ENCODE measurements around the gene TET3.

TET3 gene

DNA sequence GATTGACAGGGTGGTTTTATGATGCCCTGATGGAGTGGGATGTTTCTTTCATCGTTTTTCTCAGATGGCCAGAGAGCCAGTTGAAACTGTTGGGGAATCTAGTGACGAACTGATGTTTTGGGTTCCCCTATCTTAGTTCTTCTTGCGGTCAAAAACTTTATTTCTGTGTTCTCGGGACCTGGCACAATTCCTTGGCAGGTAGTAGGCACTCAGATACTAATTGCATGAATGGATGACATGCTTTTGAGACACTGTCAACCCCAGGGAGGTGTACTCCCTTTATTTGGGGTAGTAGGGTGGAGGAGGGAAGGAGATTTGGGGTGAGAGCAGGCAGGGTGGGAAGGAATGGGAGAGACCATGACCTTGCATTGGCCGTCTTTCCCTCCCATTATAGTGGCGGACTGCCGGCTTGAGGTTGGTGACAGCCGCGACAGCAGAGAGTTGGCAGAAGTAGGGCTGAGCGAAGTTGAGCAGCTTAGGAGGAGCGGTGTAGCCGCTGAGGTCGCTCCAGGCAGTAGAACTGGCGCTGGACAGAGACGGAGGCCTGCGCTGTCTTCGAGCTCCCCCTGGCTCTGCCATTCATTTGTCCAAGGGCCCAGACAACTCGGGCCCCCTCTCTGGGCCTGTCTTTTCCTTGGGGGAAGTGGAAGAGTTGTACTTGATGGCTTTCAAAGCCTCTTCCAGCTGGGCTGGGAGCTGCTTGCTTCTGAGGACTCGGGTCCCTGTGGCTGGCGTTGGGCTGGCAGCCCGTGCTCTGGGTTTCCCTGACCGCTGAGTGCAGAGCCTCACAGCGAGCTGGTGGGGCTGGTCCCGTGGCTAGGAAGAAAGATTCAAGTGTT is 2.6 kb downstream of the TET3 start:
- ATAC-seq (peak; percentile 21), DNase-seq (peak; percentile 49)

DNA sequence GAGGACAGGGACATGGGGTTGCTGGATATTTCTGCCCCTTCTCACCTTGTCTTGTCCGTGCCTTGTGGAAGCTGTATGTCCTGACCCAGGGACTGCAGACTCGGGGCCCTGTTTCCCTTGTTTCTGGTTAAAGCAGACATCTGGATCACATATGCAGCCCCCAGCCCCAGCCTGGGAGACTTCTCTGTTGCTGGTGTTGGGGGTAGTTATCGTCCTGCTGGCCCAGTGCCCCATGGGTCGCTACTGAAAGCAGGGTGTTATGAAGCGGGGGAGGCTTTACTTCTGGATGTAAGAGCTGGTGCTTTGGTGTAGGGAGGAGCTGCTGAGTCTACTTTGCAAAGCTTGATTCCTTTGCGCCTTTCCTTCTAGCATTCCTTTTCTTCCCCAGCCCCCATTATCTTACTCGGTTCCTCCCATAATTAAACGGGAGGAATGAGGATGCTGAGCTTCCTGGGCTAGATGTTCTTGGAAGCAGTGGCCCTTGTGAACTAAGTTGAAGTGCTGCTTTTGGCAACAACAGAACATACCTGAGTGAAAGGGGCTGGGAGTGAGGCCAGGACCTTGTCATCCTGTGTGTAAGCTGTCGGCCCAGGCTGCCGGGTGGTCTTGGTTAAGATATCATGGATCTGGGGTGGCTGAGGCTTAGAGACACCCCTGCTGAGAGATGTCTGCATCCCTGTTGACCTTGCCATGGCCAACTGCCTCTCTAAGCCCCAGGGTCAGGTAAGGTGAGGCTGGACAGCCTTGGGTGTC is 3.4 kb downstream of the TET3 start:
- ATAC-seq (no peak), DNase-seq (no peak)

DNA sequence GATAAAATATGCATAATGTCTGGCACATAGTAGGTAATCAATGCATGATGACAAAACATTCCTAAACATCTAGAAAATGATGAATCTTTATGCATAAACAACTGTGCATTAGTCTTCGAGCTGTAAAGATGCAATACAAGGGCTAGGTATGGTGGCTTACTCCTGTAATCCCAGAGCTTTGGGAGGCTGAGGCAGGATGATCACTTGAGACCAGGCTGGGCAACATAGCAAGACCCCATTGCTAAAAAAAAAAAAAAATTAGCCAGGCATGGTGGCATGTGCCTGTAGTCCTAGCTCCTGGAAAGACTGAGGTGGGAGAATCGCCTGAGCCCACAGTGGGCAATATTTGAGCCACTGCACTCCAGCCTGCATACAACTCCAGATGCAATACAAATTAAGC is 5.3 kb downstream of the TET3 start:
- DNase-seq (no peak), ATAC-seq (no peak)

DNA sequence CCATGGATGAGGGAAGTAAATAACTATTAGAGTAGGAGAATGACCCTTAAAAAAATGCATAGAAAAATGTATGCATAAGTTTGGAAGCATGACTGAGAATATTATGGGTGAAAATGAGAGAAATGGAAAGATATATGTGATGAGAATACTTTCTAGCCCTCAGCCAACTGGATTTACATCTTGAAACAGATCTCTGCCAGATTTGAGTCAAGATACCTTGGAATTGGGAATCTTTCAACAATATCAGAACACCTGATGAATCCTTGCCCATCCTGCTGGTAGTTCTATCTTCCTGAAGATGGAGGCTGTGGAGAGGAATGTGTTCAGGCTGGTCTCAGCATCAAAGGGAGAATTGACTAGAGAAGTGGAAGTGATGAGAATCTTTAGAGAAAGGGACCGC is 5.8 kb downstream of the TET3 start:
- no peak for DNase-seq
- no peak for ATAC-seq

DNA sequence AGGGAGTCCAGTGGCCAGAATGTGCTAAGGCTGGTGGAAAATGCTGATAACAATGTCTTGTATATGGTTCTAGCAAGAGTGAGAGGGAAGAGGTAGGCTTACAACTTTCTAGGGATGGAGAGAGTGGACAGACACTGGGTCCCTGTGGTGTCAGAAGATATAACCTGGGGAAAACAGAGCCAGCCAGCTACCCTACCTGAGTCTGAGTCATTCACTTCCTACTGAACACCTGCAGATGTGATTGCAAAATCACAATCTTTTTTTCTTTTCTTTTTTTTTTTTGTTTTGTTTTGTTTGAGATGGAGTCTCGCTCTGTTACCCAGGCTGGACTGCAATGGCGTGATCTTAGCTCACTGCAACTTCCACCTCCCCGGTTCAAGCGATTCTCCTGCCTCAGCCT is 7.3 kb downstream of the TET3 start:
- no peak for ATAC-seq
- DNase-seq: no peak

DNA sequence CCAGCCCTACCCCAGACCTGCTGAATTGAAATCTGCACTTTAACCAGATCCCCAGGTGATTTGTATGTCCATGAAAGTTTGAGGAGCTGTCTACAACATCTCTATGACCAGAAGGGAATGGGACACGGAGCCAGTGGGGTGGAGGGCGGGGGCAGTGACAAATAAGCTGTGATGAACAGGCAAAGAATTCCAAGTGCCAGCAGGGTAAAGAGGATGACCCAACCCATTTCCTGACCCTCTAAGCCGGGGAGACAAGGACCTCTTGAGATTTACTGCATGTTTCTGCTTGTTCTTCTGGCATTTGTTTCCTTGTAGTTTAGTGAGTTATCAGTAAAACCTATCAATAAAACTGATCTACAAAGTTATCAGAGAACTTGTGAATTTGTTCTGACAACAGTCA is 8.7 kb downstream of the TET3 start:
- DNase-seq: no peak
- ATAC-seq: no peak

DNA sequence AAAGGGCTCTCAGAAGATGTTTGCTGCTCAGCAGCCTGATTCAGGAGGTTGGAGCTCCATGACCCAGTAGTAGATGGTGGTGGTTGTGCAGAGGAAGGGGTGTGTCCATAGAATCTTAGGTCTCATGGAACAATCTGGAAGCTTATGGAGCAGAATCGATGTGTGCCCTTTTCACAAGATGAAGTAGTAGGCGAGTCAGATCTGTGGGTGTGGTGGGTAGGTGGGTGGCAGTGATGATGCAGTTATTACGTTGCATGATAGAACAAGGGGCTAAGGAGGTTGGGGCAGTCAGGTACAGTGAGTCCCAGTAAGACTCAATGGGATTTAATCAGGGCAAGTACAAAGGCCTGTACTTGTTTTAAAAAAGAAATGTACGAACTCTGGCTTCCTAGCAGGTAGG is 9.1 kb downstream of the TET3 start:
- ATAC-seq: peak; percentile 17

DNA sequence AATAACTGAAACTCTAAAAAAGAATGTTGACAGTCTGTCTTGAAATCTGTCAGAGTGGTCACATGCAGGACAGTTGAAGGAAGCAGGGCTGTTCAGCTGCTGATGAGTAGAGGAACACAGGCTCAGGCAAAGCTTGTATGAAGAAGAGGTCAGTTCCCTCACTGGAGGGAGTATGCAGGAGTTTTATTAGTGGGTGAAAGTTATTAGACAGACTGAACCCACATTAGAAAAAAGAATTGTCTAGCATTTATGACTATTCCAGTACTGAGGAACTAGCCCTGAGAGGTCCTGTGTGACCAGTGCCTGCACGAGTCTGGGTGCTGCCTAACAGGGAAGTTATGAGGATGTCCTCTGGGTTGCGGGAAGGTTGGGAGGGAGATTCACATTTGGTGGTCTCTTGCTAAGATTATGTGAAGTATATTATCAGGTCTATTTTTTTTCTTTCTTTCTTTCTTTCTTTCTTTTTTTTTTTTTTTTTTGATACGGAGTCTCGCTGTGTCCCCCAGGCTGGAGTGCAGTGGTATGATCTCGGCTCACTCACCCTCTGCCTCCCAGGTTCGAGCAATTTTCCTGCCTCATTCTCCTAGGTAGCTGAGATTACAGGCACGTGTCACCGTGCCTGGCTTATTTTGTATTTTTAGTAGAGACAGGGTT is 9.6 kb downstream of the TET3 start:
- DNase-seq (no peak), ATAC-seq (peak; percentile 4)

More for the DNA sequence above, 9.1 kb downstream of the TET3 start:
- no peak for DNase-seq

DNA sequence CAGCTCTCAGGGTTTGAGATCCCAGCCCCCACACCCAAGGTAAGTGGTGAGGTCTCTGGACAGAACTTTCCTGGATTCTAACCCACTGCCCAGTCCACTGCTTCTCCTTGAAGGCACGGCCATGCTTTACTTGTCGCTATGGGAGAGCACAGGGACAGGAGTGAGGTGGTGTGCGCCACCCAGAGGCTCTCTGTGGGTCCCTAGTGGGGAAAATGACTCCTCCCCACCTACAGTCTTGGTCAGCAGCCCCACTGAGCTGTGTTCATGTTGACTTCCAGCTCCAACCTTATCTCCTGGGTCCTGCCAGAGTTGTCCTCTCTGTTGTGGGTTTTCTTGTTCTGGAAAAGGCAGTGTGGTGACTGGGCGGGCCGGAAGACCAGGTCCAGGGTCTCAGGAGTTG is 11.1 kb downstream of the TET3 start:
- ATAC-seq (peak; percentile 48), DNase-seq (no peak)

DNA sequence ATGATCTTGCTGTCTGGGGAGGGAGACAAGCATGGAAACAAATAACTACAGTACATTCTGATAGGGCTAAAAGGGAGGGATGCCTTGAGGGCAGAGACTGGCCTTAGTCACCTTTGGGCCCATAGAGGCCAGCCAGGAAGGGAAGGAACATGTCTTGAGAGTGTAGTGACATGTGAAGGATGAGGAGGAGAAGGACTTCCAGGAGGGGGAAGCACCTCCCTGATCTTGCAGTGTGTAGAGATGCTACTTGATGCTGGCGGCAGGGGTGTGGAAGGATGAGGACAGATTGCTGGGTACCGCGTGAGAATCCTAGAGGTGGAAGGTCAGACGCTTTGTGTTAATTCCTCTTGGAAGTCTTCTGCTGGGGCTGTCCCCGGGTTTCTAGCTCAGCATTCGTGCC is 13.1 kb downstream of the TET3 start:
- no peak for ATAC-seq
- no peak for DNase-seq

DNA sequence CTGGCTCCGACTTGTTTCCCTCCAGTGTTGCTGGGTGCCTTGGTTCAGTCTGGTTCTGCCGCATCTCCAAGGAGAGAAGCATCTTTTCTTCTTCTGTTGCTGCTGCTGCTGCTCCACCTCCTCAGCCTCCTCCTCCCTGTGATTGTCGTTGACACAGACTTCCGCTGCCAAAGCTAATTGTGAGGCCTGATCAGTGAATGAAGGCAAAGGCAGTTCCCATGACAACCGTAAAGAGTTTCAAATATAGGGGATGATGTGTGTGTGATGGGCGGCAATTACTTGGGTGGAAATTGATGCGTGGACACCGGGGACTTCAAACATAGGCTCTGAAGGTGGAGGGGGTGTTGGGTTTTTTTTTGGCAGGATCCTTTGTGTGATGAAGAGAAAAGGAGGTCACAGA is 13.7 kb downstream of the TET3 start:
- ATAC-seq (no peak), DNase-seq (no peak)

DNA sequence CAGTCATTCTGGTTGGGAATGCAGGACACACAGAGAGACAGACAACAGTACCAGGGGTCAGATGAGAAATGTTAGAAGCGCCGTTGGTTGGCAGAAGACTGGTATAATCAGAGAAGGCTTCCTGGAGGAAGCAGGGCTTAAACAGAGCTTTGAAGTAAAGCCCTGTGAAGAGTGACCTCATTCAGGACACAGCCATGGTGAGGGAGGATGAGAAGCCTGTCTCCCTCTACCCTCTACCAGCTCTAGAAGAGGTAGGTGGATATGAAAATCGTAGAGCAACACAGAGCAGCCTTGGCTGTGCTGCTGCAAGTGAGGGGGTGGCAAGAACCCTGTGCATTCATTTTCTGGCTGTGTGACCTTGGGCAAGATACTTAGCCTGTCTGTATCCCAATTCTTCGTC is 14.2 kb downstream of the TET3 start:
- ATAC-seq: peak; percentile 25
- no peak for DNase-seq

DNA sequence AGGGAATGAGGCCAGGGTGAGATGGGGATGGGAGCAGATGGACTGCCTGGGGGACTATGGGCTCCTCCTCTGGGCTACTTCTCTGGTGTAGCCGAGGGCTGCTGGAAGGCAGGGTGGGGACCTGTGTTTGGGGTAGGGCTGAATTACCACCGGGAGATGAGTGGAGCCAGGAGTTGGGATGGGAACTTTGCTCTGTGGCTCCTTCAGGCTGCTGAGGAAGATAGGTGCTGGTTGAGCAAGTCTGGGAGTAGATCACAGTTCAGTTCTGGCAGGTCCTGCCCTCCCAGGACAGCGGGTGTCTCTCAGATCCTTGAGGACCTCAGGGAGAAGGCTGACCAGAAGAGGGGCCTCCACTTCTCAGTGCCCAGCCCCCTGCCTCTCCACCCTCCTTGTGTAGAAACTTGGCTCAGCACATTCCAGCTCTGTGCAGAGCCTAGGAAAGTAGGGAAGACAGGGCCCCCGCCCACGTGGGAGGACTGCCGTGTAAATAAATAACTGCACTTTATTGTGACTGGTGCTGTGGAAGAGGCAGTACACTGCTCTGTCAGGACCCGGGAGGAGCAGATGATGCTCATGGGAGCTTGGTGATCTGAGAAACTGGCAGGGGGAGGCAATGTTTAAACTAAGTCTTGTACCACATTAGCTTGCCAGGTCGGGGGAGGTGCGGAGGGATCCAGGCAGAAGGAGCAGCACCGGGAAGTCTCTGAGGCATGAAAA is 15.3 kb downstream of the TET3 start:
- ATAC-seq: no peak
- no peak for DNase-seq

DNA sequence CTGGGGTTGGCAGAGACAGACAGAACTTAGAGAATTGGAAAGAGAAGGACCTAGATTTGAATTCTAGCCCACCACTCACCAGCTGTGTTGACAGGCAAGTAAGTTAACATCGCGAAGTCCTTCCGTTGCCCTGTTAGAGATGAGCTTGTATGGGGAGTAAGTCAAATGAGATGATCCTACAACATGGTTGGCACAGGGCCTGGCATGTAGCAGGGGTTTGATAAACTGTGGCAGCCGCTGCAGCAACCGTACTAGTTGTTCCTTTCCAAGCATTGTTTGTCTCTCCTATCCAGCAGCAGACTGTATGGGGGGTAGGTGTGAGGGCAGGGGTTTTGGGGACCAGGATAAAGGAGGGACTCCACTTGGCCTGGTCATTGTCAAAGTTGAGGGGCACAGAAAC is 16.0 kb downstream of the TET3 start:
- no peak for DNase-seq
- no peak for ATAC-seq

DNA sequence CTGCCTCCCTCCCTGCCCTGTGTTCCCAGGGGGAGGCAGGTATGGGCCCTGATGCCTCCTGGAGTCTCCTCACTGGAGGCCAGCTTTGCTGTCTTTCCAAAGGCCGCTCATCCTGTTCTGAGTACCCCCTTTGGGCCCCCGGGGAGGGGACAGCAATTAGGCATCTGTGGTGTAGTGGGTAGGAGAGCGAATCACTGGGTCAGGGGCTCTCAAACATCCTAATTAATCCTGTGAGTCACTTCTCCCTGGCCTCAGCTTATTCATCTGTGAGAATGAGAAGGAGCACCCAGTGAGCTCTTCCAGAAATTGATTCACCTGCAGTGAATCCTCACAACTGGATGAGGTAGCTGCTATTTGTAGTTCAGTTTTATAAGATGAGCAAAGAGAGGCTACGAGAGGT is 16.4 kb downstream of the TET3 start:
- peak; percentile 39 for DNase-seq
- peak; percentile 38 for ATAC-seq

DNA sequence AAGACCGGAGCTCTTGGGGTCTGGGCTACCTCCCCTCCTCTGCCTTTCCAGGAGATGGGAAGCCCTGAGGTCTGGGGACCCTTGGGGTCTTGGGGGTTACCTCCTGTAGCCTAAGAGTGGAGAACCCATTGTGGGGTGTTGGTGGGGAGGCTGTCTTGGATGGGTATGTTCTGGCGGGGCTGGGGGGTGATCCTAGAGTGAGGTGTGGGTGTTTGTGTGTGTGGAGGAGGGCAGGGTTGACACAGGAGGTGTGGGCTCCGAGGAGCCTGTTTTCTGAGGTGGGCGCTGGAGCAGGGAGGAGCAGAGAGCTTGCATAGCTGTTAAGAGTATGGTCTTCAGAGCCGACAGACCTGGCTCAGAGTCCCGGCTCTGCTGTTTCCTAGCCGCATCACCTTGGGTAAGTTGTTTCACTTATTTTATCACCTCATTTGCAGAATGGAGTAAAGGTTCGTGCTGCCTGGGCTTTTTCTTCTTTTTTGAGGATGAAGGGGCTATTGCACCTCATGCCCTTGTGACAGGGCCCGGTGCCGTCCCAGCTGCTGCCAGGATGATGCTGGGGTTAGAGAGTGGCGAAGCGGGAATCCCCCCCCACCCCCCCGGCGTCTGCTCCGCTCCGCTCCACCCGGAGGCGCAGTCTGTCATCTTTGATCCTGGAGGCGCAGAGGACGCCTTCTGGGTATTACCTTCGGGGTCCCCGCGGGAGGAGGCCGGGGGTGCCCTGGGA is 17.2 kb downstream of the TET3 start:
- no peak for DNase-seq
- peak; percentile 50 for ATAC-seq

DNA sequence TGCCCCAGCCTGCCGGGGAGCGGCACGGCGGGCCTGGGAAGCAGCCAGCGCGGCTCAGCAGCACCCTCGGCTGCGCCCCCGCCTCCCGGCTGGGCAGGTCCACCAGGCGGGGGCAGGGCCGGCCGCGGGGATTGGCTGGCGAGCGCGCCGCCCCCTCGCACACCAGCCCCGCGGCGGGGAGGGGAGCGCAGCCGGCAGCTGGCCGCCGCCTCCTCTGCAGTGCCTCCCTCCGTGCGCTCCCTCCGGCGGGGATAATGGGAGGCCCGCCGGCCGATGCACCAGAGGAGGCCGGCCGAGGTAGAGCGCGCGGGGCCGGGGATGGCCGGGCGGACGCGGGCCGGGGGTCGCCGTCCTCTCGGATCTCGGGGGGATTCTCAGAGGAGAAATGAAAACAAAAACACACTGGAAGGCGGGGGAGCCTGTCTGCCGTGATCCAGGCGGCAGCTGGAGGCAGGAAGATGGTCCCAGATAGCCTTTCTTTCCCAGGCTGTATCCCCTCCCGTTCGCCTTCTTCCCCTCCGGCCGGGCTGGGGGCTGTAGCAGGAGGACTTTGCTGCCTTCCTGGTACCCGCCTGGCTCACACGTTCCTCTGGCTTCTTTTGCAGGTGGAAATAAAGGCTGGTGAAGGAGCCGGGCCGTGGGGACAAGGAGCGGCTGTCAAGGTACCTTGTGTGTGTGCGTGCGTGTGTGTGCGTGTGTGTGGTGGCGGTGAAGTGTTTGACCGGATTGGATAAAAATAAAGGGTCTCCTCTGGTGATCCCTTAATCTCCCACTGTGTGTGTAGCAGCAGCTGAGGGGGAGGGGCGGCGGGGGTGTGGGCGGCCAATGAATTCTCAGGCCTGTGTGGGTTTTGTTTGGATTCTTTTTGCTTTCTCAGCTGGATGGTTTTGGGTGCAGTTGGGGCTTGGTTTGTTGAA is 18.1 kb downstream of the TET3 start:
- DNase-seq (peak; percentile 86), ATAC-seq (peak; percentile 83)

DNA sequence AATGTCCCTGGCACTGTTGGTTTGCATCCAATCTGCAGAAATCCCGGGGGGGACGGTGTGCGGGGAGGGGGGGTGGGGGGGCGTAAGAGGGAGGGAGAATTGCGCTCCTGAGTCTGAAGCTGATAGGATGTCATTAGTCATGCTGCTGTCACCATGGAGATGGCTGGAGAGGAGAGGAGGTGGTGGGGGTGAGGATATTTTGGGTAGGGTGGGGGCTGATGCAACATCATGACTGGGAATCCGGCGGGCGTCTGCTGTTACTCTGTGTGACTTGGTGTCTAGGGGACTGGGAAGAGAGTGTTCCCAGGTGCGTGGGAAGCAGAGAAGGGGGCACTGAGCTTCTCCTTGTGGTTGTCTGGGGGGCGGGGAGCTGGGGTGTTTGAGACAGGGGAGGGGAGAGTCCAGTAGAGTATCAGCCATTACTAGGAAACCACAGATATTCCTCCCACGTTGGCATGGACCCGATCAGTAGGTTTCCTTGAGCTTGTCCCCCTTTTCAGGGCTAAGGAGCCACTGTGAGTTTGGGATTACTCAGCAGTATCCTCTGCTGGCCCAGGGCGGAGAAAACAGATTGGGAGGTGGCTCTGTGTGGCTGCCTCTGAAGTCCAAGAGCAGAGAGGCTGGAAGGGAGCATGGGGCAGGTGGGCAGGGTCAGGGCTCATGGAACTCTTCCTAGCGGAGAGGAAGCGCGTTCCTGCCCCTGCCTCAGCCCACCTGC is 18.9 kb downstream of the TET3 start:
- ATAC-seq (no peak), DNase-seq (no peak)

DNA sequence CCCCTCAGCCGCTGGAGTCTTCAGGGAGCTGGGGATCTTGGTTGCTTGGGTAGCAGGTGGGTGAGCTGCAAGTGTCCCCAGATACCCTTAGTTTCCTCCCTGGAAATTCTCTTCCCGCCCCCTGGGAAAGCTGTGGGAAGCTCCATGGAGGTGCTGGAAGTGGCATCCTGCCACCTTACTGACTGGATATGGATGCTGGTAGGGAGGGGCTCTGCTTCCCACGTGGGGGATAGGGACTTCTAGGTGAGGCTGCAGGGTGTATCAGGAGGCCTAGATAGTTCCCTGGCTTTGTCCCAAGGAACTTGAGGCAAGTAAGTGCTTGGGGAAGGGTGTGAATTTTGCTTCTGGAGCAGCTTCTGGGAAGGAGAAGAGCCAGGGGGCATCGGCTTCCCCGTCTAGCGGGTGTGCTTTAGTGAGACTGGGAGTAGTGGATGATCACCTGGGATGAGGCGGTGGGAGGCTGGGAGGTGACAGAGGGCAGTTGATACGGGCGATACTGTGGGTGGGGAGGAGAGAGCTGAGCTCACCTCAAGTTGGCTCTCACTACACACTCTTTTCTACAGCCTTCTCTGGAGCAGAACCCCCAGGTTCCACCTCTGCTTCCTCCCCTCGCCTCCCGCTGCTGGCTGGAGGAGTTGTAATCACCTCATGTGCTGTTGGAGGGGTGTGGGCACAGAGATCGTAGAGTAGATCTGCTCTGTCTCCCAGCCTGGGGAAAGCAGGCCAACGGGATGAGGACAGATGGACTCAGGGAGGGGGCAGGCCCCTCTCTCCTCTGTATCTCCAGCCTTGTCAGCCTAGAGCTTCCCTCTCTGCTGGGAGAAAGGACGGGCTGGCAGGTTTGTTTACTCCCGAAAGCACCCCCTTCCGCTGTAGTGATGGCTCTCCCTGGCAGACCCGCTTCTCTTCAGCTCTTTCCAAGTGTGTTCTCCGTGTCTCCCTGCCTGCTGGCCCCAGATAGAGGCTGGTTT is 19.8 kb downstream of the TET3 start:
- no peak for ATAC-seq
- DNase-seq: peak; percentile 1
